SK-N-SH treated with all-trans-retinoic acid at 6 μM for 48 hours (cell line): ENCODE data around the gene ABCC11.

Experiments
- ATAC-seq: fragments of 200-7000 bp; cut with Tn5 transposase; 3 replicates; pipeline ENCODE4 v1.9.1; 2020; ENCODE audit warnings: mild to moderate bottlenecking, moderate library complexity
- CSDC2 ChIP-seq: fragments of 250-450 bp; sonication (Bioruptor Pico); IDR thresholded peaks from 2 replicates; pipeline ENCODE4 v1.5.0; 2020; ENCODE audit warnings: mild to moderate bottlenecking, moderate library complexity
- ESRRG ChIP-seq: fragments of 250-450 bp; sonication (Bioruptor Pico); IDR thresholded peaks from 2 replicates; pipeline ENCODE4 v1.6.1; 2021; ENCODE audit warnings: mild to moderate bottlenecking
- GLIS3 ChIP-seq: fragments of 250-450 bp; sonication (Bioruptor Pico); IDR thresholded peaks from 2 replicates; pipeline ENCODE4 v1.5.0; 2020; ENCODE audit warnings: mild to moderate bottlenecking, moderate library complexity
- OSR1 ChIP-seq: fragments of 250-450 bp; sonication (Bioruptor Pico); IDR thresholded peaks from 2 replicates; pipeline ENCODE4 v1.8.0; 2022; ENCODE audit warnings: moderate library complexity, mild to moderate bottlenecking, inconsistent platforms
- POU6F1 ChIP-seq: fragments of 250-450 bp; sonication (Bioruptor Pico); IDR thresholded peaks from 2 replicates; pipeline ENCODE4 v1.8.0; 2021; ENCODE audit warnings: low read depth, mild to moderate bottlenecking, moderate library complexity, borderline replicate concordance
- TCF4 ChIP-seq: fragments of 250-450 bp; sonication (Bioruptor Pico); IDR thresholded peaks from 2 replicates; pipeline ENCODE4 v1.8.0; 2021; ENCODE audit warnings: mild to moderate bottlenecking, moderate library complexity, borderline replicate concordance
- TOX ChIP-seq: fragments of 250-450 bp; sonication (Bioruptor Pico); IDR thresholded peaks from 2 replicates; pipeline ENCODE4 v1.8.0; 2021; ENCODE audit warnings: mild to moderate bottlenecking, moderate library complexity, borderline replicate concordance
- ZC3H10 ChIP-seq: fragments of 250-450 bp; sonication (Bioruptor Pico); IDR thresholded peaks from 2 replicates; pipeline ENCODE4 v1.5.1; 2021; ENCODE audit warnings: mild to moderate bottlenecking, moderate library complexity
- ZFP30 ChIP-seq: fragments of 450-650 bp; formaldehyde crosslinking; IDR thresholded peaks from 2 replicates; pipeline ENCODE4 v1.5.0; 2022; ENCODE audit warnings: mild to moderate bottlenecking, moderate library complexity
- ZNF565 ChIP-seq: fragments of 450-650 bp; formaldehyde crosslinking; conservative IDR thresholded peaks from 2 replicates; pipeline ENCODE4 v1.5.0; 2020; ENCODE audit warnings: low read depth, mild to moderate bottlenecking, moderate library complexity
- ZNF70 ChIP-seq: fragments of 450-650 bp; formaldehyde crosslinking; IDR thresholded peaks from 2 replicates; pipeline ENCODE4 v1.5.0; 2020; ENCODE audit warnings: mild to moderate bottlenecking, moderate library complexity
- ZNF8 ChIP-seq: fragments of 450-650 bp; formaldehyde crosslinking; IDR thresholded peaks from 2 replicates; pipeline ENCODE4 v1.5.0; 2020; ENCODE audit warnings: mild to moderate bottlenecking, moderate library complexity
- TF ChIP-seq, protein P1 (sequence below): fragments of 250-450 bp; sonication (Bioruptor Pico); IDR thresholded peaks from 2 replicates; pipeline ENCODE4 v1.8.0; 2020; ENCODE audit warnings: mild to moderate bottlenecking, moderate library complexity, borderline replicate concordance
- TF ChIP-seq, protein P2 (sequence below): fragments of 250-450 bp; sonication (Bioruptor Pico); IDR thresholded peaks from 2 replicates; pipeline ENCODE4 v1.5.0; 2020; ENCODE audit warnings: mild to moderate bottlenecking, moderate library complexity
- TF ChIP-seq, protein P3 (sequence below): fragments of 250-450 bp; sonication (Bioruptor Pico); IDR thresholded peaks from 2 replicates; pipeline ENCODE4 v1.5.1; 2021; ENCODE audit warnings: mild to moderate bottlenecking, moderate library complexity

ABCC11 gene

GRCh38 chr16:48126801-48127644 is 120.3 kb downstream of the ABCC11 start (continued):
- TF ChIP-seq, protein P1, sequence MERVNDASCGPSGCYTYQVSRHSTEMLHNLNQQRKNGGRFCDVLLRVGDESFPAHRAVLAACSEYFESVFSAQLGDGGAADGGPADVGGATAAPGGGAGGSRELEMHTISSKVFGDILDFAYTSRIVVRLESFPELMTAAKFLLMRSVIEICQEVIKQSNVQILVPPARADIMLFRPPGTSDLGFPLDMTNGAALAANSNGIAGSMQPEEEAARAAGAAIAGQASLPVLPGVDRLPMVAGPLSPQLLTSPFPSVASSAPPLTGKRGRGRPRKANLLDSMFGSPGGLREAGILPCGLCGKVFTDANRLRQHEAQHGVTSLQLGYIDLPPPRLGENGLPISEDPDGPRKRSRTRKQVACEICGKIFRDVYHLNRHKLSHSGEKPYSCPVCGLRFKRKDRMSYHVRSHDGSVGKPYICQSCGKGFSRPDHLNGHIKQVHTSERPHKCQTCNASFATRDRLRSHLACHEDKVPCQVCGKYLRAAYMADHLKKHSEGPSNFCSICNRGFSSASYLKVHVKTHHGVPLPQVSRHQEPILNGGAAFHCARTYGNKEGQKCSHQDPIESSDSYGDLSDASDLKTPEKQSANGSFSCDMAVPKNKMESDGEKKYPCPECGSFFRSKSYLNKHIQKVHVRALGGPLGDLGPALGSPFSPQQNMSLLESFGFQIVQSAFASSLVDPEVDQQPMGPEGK (CRISPR knock-in tag) = 0 out of 2 replicates have a peak, but pooled peaks have one; percentile 27
- no peak for TF ChIP-seq ZFP30 (CRISPR knock-in tag)
- TF ChIP-seq ZNF70 (CRISPR knock-in tag) = no peak
- TF ChIP-seq POU6F1 (CRISPR knock-in tag) = peak; percentile 77; the same call in 1 of the 2 replicates
- TF ChIP-seq ZNF8 = no peak
- no peak for TF ChIP-seq OSR1 (CRISPR knock-in tag)

GRCh38 chr16:48125888-48126287 is 121.5 kb downstream of the ABCC11 start:
- ATAC-seq = no peak
- no peak for TF ChIP-seq ESRRG (CRISPR knock-in tag)
- TF ChIP-seq CSDC2 (CRISPR knock-in tag) = no peak
- TF ChIP-seq ZNF70 (CRISPR knock-in tag) = no peak
- TF ChIP-seq, protein P2, sequence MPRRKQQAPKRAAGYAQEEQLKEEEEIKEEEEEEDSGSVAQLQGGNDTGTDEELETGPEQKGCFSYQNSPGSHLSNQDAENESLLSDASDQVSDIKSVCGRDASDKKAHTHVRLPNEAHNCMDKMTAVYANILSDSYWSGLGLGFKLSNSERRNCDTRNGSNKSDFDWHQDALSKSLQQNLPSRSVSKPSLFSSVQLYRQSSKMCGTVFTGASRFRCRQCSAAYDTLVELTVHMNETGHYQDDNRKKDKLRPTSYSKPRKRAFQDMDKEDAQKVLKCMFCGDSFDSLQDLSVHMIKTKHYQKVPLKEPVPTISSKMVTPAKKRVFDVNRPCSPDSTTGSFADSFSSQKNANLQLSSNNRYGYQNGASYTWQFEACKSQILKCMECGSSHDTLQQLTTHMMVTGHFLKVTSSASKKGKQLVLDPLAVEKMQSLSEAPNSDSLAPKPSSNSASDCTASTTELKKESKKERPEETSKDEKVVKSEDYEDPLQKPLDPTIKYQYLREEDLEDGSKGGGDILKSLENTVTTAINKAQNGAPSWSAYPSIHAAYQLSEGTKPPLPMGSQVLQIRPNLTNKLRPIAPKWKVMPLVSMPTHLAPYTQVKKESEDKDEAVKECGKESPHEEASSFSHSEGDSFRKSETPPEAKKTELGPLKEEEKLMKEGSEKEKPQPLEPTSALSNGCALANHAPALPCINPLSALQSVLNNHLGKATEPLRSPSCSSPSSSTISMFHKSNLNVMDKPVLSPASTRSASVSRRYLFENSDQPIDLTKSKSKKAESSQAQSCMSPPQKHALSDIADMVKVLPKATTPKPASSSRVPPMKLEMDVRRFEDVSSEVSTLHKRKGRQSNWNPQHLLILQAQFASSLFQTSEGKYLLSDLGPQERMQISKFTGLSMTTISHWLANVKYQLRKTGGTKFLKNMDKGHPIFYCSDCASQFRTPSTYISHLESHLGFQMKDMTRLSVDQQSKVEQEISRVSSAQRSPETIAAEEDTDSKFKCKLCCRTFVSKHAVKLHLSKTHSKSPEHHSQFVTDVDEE (CRISPR knock-in tag) = no peak
- TF ChIP-seq, protein P3, sequence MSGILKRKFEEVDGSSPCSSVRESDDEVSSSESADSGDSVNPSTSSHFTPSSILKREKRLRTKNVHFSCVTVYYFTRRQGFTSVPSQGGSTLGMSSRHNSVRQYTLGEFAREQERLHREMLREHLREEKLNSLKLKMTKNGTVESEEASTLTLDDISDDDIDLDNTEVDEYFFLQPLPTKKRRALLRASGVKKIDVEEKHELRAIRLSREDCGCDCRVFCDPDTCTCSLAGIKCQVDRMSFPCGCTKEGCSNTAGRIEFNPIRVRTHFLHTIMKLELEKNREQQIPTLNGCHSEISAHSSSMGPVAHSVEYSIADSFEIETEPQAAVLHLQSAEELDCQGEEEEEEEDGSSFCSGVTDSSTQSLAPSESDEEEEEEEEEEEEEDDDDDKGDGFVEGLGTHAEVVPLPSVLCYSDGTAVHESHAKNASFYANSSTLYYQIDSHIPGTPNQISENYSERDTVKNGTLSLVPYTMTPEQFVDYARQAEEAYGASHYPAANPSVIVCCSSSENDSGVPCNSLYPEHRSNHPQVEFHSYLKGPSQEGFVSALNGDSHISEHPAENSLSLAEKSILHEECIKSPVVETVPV = no peak
- no peak for TF ChIP-seq TOX (CRISPR knock-in tag)
- no peak for TF ChIP-seq ZC3H10 (CRISPR knock-in tag)
- no peak for TF ChIP-seq ZNF565
- TF ChIP-seq, protein P1 (CRISPR knock-in tag) = no peak

- ATAC-seq = no peak
- TF ChIP-seq, protein P2 (CRISPR knock-in tag) = no peak
- TF ChIP-seq TCF4 (CRISPR knock-in tag) (no peak), ZNF70 (CRISPR knock-in tag) (no peak), GLIS3 (CRISPR knock-in tag) (no peak)
These were observed 123.1 kb downstream of the ABCC11 start for GRCh38 chr16:48124266-48124665.
